HEK293 (cell line): Measurements from ENCODE around the gene LHFPL4.

Experiments used
- CTCF ChIA-PET: fragments of 350-600 bp; formaldehyde crosslinking; extraction: SDS; loops from one replicate; lab custom pipeline; 2021; ENCODE audit warnings: antibody characterized with exemption; lab: Yijun Ruan, JAX
- POLR2A ChIA-PET: fragments of 300-600 bp; formaldehyde crosslinking; extraction: SDS; loops from one replicate; lab custom pipeline; 2020; ENCODE audit warnings: antibody characterized with exemption, inconsistent platforms; lab: Yijun Ruan, JAX
- H3K27ac ChIP-seq: fragments of 200-500 bp; sonication (Bioruptor generic); 2 replicates; pipeline ENCODE4 v1.5.1; 2014; ENCODE audit warnings: low read depth, low read length, control low read depth, inconsistent platforms; ENCODE audit errors: extremely low read depth
- H3K36me3 ChIP-seq, 2 experiments: fragments of 200-500 bp in 1 of 2; sonication (Bioruptor generic) in 1 of 2; 1 replicate in 1 of 2; 2 replicates in 1 of 2; pipeline ENCODE4 v1.5.1; 2014 to 2017; ENCODE audit warnings: inconsistent platforms in 2 of 2, low read length in 2 of 2; ENCODE audit not compliant: control insufficient read depth in 2 of 2, insufficient read depth in 1 of 2
- H3K4me1 ChIP-seq: fragments of 200-500 bp; sonication (Bioruptor generic); 2 replicates; pipeline ENCODE4 v1.5.1; 2014; ENCODE audit warnings: mild to moderate bottlenecking, low read length, inconsistent platforms; ENCODE audit not compliant: control insufficient read depth, insufficient read depth
- H3K4me3 ChIP-seq: 2 replicates; pipeline ENCODE4 v1.5.1; 2011; ENCODE audit warnings: low read depth, mild to moderate bottlenecking, control low read depth, low read length, moderate library complexity
- H3K9me3 ChIP-seq: fragments of 200-500 bp; sonication (Bioruptor generic); 2 replicates; pipeline ENCODE4 v1.5.1; 2014; ENCODE audit warnings: low read depth, low read length, inconsistent platforms; ENCODE audit not compliant: control insufficient read depth, insufficient read depth
- BCL11B ChIP-seq: fragments of 450-650 bp; formaldehyde crosslinking; IDR thresholded peaks from 2 replicates; pipeline ENCODE4 v1.5.1; 2016; ENCODE audit warnings: low read depth, missing biosample characterization, missing genetic modification characterization
- GLI2 ChIP-seq: fragments of 450-650 bp; formaldehyde crosslinking; IDR thresholded peaks from 2 replicates; pipeline ENCODE4; 2017; ENCODE audit warnings: missing biosample characterization, missing genetic modification characterization, low read depth, borderline replicate concordance
- GLIS2 ChIP-seq: fragments of 450-650 bp; formaldehyde crosslinking; IDR thresholded peaks from 2 replicates; pipeline ENCODE4 v1.5.1; 2016; ENCODE audit warnings: missing biosample characterization, missing genetic modification characterization
- KLF1 ChIP-seq: fragments of 450-650 bp; formaldehyde crosslinking; IDR thresholded peaks from 2 replicates; pipeline ENCODE4 v1.5.1; 2016; ENCODE audit warnings: missing biosample characterization, missing genetic modification characterization
- KLF16 ChIP-seq: fragments of 450-650 bp; formaldehyde crosslinking; IDR thresholded peaks from 2 replicates; pipeline ENCODE4 v1.5.1; 2017; ENCODE audit warnings: missing biosample characterization, missing genetic modification characterization
- KLF8 ChIP-seq: fragments of 450-650 bp; formaldehyde crosslinking; IDR thresholded peaks from 2 replicates; pipeline ENCODE4 v1.5.1; 2016; ENCODE audit warnings: missing biosample characterization, missing genetic modification characterization
- OVOL3 ChIP-seq: fragments of 450-650 bp; formaldehyde crosslinking; IDR thresholded peaks from 2 replicates; pipeline ENCODE4 v1.5.1; 2016; ENCODE audit warnings: missing biosample characterization, missing genetic modification characterization
- SALL2 ChIP-seq: fragments of 450-650 bp; formaldehyde crosslinking; IDR thresholded peaks from 2 replicates; pipeline ENCODE4 v1.5.0; 2017; ENCODE audit warnings: missing biosample characterization, mild to moderate bottlenecking, missing genetic modification characterization, borderline replicate concordance
- TCF7L2 ChIP-seq: IDR thresholded peaks from 2 replicates; pipeline ENCODE4 v1.6.1; 2011; ENCODE audit warnings: low read depth, mild to moderate bottlenecking, inconsistent platforms, low read length, moderate library complexity, borderline replicate concordance
- WT1 ChIP-seq: fragments of 450-650 bp; formaldehyde crosslinking; IDR thresholded peaks from 2 replicates; pipeline ENCODE4 v1.5.1; 2016; ENCODE audit warnings: missing biosample characterization, missing genetic modification characterization
- ZFP41 ChIP-seq: fragments of 450-650 bp; formaldehyde crosslinking; IDR thresholded peaks from 2 replicates; pipeline ENCODE4 v1.5.1; 2016; ENCODE audit warnings: missing biosample characterization, missing genetic modification characterization, borderline replicate concordance
- ZNF114 ChIP-seq: fragments of 450-650 bp; formaldehyde crosslinking; IDR thresholded peaks from 2 replicates; pipeline ENCODE4 v1.5.0; 2017; ENCODE audit warnings: missing biosample characterization, missing genetic modification characterization
- ZNF121 ChIP-seq: fragments of 450-650 bp; formaldehyde crosslinking; IDR thresholded peaks from 2 replicates; pipeline ENCODE4 v1.5.1; 2016; ENCODE audit warnings: missing biosample characterization, missing genetic modification characterization
- ZNF16 ChIP-seq: fragments of 450-650 bp; formaldehyde crosslinking; IDR thresholded peaks from 2 replicates; pipeline ENCODE4 v1.5.1; 2016; ENCODE audit warnings: low read depth, missing biosample characterization, missing genetic modification characterization
- ZNF274 ChIP-seq, 2 experiments: fragments of 200-500 bp in 1 of 2; fragments of 450-650 bp in 1 of 2; sonication (Bioruptor generic) in 1 of 2; formaldehyde crosslinking in 1 of 2; IDR thresholded peaks; 2 replicates each; pipeline versions ENCODE4 v1.5.1 to v1.6.1; 2014 to 2016; ENCODE audit warnings: borderline replicate concordance in 1 of 2, inconsistent platforms in 1 of 2, low read length in 1 of 2, missing biosample characterization in 1 of 2, missing genetic modification characterization in 1 of 2
- ZNF362 ChIP-seq: fragments of 450-650 bp; formaldehyde crosslinking; IDR thresholded peaks from 2 replicates; pipeline ENCODE4 v1.5.1; 2016; ENCODE audit warnings: missing biosample characterization, missing genetic modification characterization
- ZNF394 ChIP-seq: fragments of 450-650 bp; formaldehyde crosslinking; IDR thresholded peaks from 2 replicates; pipeline ENCODE4 v1.5.1; 2016; ENCODE audit warnings: missing biosample characterization, missing genetic modification characterization, mild to moderate bottlenecking, moderate library complexity, borderline replicate concordance
- ZNF398 ChIP-seq: fragments of 450-650 bp; formaldehyde crosslinking; IDR thresholded peaks from 2 replicates; pipeline ENCODE4 v1.5.1; 2017; ENCODE audit warnings: missing biosample characterization, missing genetic modification characterization
- ZNF580 ChIP-seq: fragments of 450-650 bp; formaldehyde crosslinking; IDR thresholded peaks from 2 replicates; pipeline ENCODE4 v1.5.1; 2016; ENCODE audit warnings: missing biosample characterization, missing genetic modification characterization
- ZNF596 ChIP-seq: fragments of 450-650 bp; IDR thresholded peaks from 2 replicates; pipeline ENCODE4 v1.5.0; 2018; ENCODE audit warnings: missing biosample characterization, mild to moderate bottlenecking, missing genetic modification characterization, moderate library complexity
- ZNF610 ChIP-seq: fragments of 450-650 bp; formaldehyde crosslinking; IDR thresholded peaks from 2 replicates; pipeline ENCODE4 v1.5.1; 2016; ENCODE audit warnings: missing biosample characterization, missing genetic modification characterization, borderline replicate concordance
- ZNF670 ChIP-seq: fragments of 450-650 bp; formaldehyde crosslinking; IDR thresholded peaks from 2 replicates; pipeline ENCODE4 v1.5.1; 2016; ENCODE audit warnings: missing biosample characterization, missing genetic modification characterization, low read depth
- ZNF776 ChIP-seq: fragments of 450-650 bp; formaldehyde crosslinking; IDR thresholded peaks from 2 replicates; pipeline ENCODE4 v1.5.0; 2017; ENCODE audit warnings: missing biosample characterization, missing genetic modification characterization, borderline replicate concordance
- ZNF791 ChIP-seq: fragments of 450-650 bp; formaldehyde crosslinking; IDR thresholded peaks from 2 replicates; pipeline ENCODE4 v1.5.1; 2016; ENCODE audit warnings: missing biosample characterization, missing genetic modification characterization
- ZNF843 ChIP-seq: fragments of 450-650 bp; formaldehyde crosslinking; IDR thresholded peaks from 2 replicates; pipeline ENCODE4 v1.5.1; 2016; ENCODE audit warnings: missing biosample characterization, missing genetic modification characterization
- ZSCAN5A ChIP-seq: fragments of 450-650 bp; formaldehyde crosslinking; IDR thresholded peaks from 2 replicates; pipeline ENCODE4 v1.5.1; 2016; ENCODE audit warnings: missing biosample characterization, missing genetic modification characterization
- TF ChIP-seq, protein P1 (sequence below): fragments of 450-650 bp; formaldehyde crosslinking; IDR thresholded peaks from 2 replicates; pipeline ENCODE4 v1.5.1; 2016; ENCODE audit warnings: missing biosample characterization, missing genetic modification characterization, low read depth

Gene LHFPL4

DNA sequence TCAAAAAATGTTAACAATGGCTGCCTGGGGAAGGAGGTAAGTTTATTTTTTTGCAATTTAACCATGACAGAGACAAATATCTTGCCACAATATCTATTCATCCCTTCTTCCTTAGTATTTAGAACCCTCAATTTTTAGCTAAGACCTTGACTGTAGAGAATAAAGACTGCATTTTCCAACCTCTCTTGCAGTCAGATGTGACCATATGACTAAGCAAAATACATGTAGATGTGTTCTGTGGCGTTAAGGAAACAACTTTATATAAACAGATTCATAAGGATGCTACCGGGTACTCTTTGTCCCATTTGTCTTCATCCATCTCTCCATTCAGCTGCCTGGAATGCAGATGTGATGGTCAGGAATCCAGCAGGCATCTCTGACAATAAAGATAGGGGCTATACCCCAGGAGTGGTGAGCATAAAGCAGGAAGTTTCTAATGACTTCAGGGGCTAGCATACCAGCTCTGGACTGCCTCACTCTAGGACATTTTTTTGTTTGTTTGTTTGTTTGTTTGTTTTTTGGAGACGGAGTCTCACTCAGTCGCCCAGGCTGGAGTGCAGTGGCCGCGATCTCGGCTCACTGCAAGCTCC lies 41.1 kb downstream of the LHFPL4 start (continued):
- TF ChIP-seq ZNF398 (no peak), ZNF791 (tag by site-specific recombination) (no peak), ZNF596 (tag by site-specific recombination) (no peak), KLF1 (tag by site-specific recombination) (no peak), ZNF843 (tag by site-specific recombination) (no peak), ZNF362 (tag by site-specific recombination) (no peak), ZSCAN5A (tag by site-specific recombination) (no peak), OVOL3 (tag by site-specific recombination) (no peak), ZNF121 (tag by site-specific recombination) (no peak), GLI2 (tag by site-specific recombination) (no peak), ZNF610 (tag by site-specific recombination) (no peak), ZNF670 (no peak), ZNF580 (tag by site-specific recombination) (no peak), ZFP41 (tag by site-specific recombination) (no peak), KLF8 (tag by site-specific recombination) (no peak)

DNA sequence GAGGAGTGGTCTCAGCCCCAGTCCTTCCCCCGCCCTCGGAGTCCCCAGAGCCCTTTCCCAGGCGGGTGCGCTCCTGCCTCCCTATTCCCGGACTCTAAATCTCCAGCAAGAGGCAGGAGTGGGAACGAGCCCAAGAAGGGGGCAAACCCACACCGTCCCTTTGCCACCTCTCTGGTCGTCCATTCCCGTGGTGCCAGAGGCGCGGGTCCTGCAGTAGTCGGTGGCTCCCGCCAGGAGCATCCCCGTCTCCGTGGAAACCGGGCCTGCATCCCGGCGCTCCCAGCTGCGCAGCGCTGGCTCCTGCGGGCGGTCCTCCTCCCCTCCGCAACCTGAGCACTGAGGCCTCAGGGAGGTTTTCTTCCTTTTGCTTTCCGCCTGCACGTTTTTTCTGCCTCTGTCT lies 44.8 kb downstream of the LHFPL4 start:
- Histone ChIP-seq H3K27ac (no peak overlapping the region), H3K9me3 (no peaks in the 10 kb centered on the region), H3K36me3 (no peaks in the 10 kb centered on the region), H3K4me3 (no peak overlapping the region), H3K4me1 (no peaks in the 10 kb centered on the region)
- ChIA-PET CTCF (interaction anchor here (0.6 kb wide), 1 partner anchor 1274 kb away, joined by 3 read pairs; no protein-coding TSS in a partner anchor), POLR2A (no interaction called here)
- TF ChIP-seq GLIS2 (tag by site-specific recombination) (no peak), WT1 (tag by site-specific recombination) (no peak), KLF16 (tag by site-specific recombination) (no peak), BCL11B (tag by site-specific recombination) (no peak), ZNF274 (IDR thresholded peaks at IDR 0.05; ENCODE audit: low read length) (no peak), ZNF274 (tag by site-specific recombination; IDR thresholded peaks at IDR 0.05; ENCODE audit: borderline replicate concordance) (no peak), ZNF394 (no peak), TCF7L2 (no peak), SALL2 (tag by site-specific recombination) (no peak), ZNF114 (tag by site-specific recombination) (no peak), ZNF16 (tag by site-specific recombination) (no peak), ZNF776 (no peak)
- TF ChIP-seq, protein P1, sequence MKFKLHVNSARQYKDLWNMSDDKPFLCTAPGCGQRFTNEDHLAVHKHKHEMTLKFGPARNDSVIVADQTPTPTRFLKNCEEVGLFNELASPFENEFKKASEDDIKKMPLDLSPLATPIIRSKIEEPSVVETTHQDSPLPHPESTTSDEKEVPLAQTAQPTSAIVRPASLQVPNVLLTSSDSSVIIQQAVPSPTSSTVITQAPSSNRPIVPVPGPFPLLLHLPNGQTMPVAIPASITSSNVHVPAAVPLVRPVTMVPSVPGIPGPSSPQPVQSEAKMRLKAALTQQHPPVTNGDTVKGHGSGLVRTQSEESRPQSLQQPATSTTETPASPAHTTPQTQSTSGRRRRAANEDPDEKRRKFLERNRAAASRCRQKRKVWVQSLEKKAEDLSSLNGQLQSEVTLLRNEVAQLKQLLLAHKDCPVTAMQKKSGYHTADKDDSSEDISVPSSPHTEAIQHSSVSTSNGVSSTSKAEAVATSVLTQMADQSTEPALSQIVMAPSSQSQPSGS (tag by site-specific recombination) = no peak
